Right atrium auricular region (tissue), 2 donors: ENCODE data around the gene HNRNPH2. TPM values are rescaled to one million over a fixed set of nuclear protein-coding genes. Genes with fewer than 3 reads are reported as not detected.

Source experiments
- DNase-seq: peaks from one replicate; pipeline ENCODE4 v3.0.0-alpha.2; 2019; ENCODE audit warnings: low spot score
- H3K27ac ChIP-seq, 2 donors: fragments of 200-600 bp; sonication (generic); 1 replicate in 1 of 2; 2 replicates in 1 of 2; pipeline ENCODE4 v1.5.1; 2016 to 2019
- H3K27me3 ChIP-seq, 2 donors: fragments of 200-600 bp; sonication (generic); one replicate each; pipeline versions ENCODE4 v1.5.1 to v1.6.0; 2017 to 2019
- H3K36me3 ChIP-seq: fragments of 200-600 bp; sonication (generic); one replicate; pipeline ENCODE4 v1.5.1; 2016
- H3K4me1 ChIP-seq, 2 donors: fragments of 200-600 bp; sonication (generic); one replicate each; pipeline versions ENCODE4 v1.5.1 to v1.6.0; 2017 to 2019
- H3K4me3 ChIP-seq, 2 donors: fragments of 200-600 bp; sonication (generic); 1 replicate in 1 of 2; 2 replicates in 1 of 2; pipeline ENCODE4 v1.5.1; 2017 to 2019; ENCODE audit warnings: mild to moderate bottlenecking in 1 of 2, moderate library complexity in 1 of 2
- H3K9me3 ChIP-seq, 2 donors: fragments of 200-600 bp; sonication (generic); one replicate each; pipeline ENCODE4 v1.5.1; 2019
- CTCF ChIP-seq, 2 donors: fragments of 200-600 bp; sonication (generic); IDR thresholded peaks; one replicate each; pipeline ENCODE4 v1.5.1; 2019; ENCODE audit warnings: antibody characterized with exemption in 2 of 2
- total RNA-seq, 2 donors: library from RNA; depleted of rRNA; stranded (reverse); fragments of >200 nt; gene quantifications; one replicate each; pipeline ENCODE4 v1.1.0, GENCODE V29; 2016

The HNRNPH2 gene
- total RNA-seq, 2 donors from 2014 or later: 40.5 to 48.5 TPM

- TF ChIP-seq CTCF (IDR thresholded peaks at IDR 0.05): no peak
Measured at GRCh38 chrX:101427954-101428353, 19.9 kb downstream of the HNRNPH2 start.

GRCh38 chrX:101429934-101430333 is 21.9 kb downstream of the HNRNPH2 start:
- Histone ChIP-seq H3K27ac (no peak overlapping the region), H3K4me3 (no peak overlapping the region), H3K27me3 (no peaks in the 10 kb centered on the region), H3K9me3 (peaks cover 7 to 12% of the 10 kb centered on the region in 2 donors), H3K36me3 (peaks cover 14% of the 10 kb centered on the region), H3K4me1 (no peaks in the 10 kb centered on the region)
- no peak for DNase-seq
- no peak for TF ChIP-seq CTCF (IDR thresholded peaks at IDR 0.05)

More at GRCh38 chrX:101427954-101428353, 19.9 kb downstream of the HNRNPH2 start:
- Histone ChIP-seq H3K36me3 (peaks cover 21% of the 10 kb centered on the region), H3K27ac (no peak overlapping the region), H3K4me1 (no peaks in the 10 kb centered on the region), H3K27me3 (no peaks in the 10 kb centered on the region), H3K4me3 (no peak overlapping the region), H3K9me3 (peaks cover 7 to 12% of the 10 kb centered on the region in 2 donors)
- no peak for DNase-seq

GRCh38 chrX:101430457-101431078 is 22.5 kb downstream of the HNRNPH2 start:
- peaks cover 14% of the 10 kb centered on the region for H3K36me3 ChIP-seq

GRCh38 chrX:101442085-101442484 is 34.1 kb downstream of the HNRNPH2 start:
- Histone ChIP-seq H3K4me3 (no peak overlapping the region), H3K36me3 (peaks cover 15% of the 10 kb centered on the region), H3K27ac (no peak overlapping the region), H3K27me3 (no peaks in the 10 kb centered on the region), H3K9me3 (no peaks in the 10 kb centered on the region), H3K4me1 (no peaks in the 10 kb centered on the region)
- TF ChIP-seq CTCF (IDR thresholded peaks at IDR 0.05): no peak
- no peak for DNase-seq

More at GRCh38 chrX:101430457-101431078, 22.5 kb downstream of the HNRNPH2 start:
- H3K4me1 ChIP-seq: no peaks in the 10 kb centered on the region
- no peak for DNase-seq
- no peak overlapping the region for H3K4me3 ChIP-seq
- no peak for TF ChIP-seq CTCF (IDR thresholded peaks at IDR 0.05)
- no peak overlapping the region for H3K27ac ChIP-seq
- H3K9me3 ChIP-seq: peaks cover 7 to 12% of the 10 kb centered on the region in 2 donors
- no peaks in the 10 kb centered on the region for H3K27me3 ChIP-seq

- no peaks in the 10 kb centered on the region for H3K27me3 ChIP-seq
- TF ChIP-seq CTCF (IDR thresholded peaks at IDR 0.05): no peak
Measured at GRCh38 chrX:101449279-101449678, 41.3 kb downstream of the HNRNPH2 start.

GRCh38 chrX:101450085-101450484 is 42.1 kb downstream of the HNRNPH2 start:
- Histone ChIP-seq H3K27me3 (no peaks in the 10 kb centered on the region), H3K9me3 (no peaks in the 10 kb centered on the region), H3K4me1 (no peaks in the 10 kb centered on the region), H3K27ac (no peak overlapping the region), H3K4me3 (no peak overlapping the region), H3K36me3 (no peaks in the 10 kb centered on the region)
- DNase-seq: no peak
- no peak for TF ChIP-seq CTCF (IDR thresholded peaks at IDR 0.05)

More at GRCh38 chrX:101449279-101449678, 41.3 kb downstream of the HNRNPH2 start:
- H3K36me3 ChIP-seq: no peaks in the 10 kb centered on the region
- no peaks in the 10 kb centered on the region for H3K9me3 ChIP-seq
- H3K27ac ChIP-seq: no peak overlapping the region
- H3K4me3 ChIP-seq: no peak overlapping the region
- no peaks in the 10 kb centered on the region for H3K4me1 ChIP-seq
- no peak for DNase-seq
